HEK293 (cell line): ENCODE data around the gene SEMA4C.

Experiments
- ZNF626 ChIP-seq: fragments of 450-650 bp; sonication (Bioruptor Pico); formaldehyde crosslinking; IDR thresholded peaks from 2 replicates; pipeline ENCODE4 v1.5.1; 2018; ENCODE audit warnings: missing biosample characterization, missing genetic modification characterization, inconsistent platforms
- TF ChIP-seq, protein P1 (sequence below): fragments of 450-650 bp; formaldehyde crosslinking; IDR thresholded peaks from 2 replicates; pipeline ENCODE4 v1.5.1; 2016; ENCODE audit warnings: missing biosample characterization, missing genetic modification characterization

DNA sequence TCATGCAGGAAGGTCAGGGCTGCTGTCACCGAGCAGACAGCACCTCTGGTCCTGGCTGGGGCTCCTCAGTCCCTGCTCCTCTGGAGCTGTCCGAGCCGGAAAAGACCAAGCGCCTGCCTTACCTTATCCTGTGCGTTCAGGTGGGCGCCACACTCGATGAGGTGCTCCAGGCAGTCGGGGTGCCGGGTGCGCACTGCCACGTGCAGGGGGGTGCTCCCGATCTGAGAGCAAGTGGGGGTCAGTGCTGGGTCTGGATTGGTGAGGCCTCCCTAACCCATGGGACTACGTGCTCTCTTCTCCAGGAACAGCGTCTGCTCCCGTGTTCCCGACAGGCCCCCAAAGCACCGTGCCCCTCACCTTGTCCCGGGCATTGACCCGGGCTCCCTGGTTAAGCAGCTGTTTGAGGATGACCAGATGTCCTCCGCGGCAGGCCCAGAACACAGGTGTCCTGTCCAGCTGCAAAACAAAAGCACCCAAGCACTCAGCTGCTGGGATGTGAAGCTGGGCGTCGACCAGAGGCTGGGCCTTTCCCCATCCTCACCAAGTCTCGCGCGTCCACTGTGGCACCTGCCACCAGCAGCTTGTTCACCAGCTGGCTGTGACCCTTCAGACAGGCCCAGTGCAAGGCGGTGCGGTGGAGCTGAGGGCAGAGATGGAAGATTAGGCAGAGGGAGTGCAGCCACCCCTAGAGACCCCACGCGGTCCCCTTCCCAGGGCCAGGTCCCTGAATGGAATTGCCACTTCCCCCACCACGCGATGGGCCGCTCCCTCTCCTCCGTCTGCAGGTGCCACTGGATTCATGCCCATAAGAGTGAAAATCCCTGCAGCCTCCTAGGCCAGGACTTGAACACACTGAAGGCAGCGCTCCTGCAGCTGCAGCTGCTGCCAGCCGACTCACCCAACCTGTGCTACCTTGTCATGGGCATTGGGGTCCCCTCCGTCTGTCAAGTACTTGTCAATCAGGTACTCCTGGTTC, 29.7 kb downstream of the SEMA4C start:
- TF ChIP-seq, protein P1, sequence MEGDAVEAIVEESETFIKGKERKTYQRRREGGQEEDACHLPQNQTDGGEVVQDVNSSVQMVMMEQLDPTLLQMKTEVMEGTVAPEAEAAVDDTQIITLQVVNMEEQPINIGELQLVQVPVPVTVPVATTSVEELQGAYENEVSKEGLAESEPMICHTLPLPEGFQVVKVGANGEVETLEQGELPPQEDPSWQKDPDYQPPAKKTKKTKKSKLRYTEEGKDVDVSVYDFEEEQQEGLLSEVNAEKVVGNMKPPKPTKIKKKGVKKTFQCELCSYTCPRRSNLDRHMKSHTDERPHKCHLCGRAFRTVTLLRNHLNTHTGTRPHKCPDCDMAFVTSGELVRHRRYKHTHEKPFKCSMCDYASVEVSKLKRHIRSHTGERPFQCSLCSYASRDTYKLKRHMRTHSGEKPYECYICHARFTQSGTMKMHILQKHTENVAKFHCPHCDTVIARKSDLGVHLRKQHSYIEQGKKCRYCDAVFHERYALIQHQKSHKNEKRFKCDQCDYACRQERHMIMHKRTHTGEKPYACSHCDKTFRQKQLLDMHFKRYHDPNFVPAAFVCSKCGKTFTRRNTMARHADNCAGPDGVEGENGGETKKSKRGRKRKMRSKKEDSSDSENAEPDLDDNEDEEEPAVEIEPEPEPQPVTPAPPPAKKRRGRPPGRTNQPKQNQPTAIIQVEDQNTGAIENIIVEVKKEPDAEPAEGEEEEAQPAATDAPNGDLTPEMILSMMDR (tag by site-specific recombination), result no peak
- no peak for TF ChIP-seq ZNF626 (tag by site-specific recombination)
